Upper lobe of left lung (tissue), 6 donors: Measurements from ENCODE around the gene TSPAN5. TPM values are rescaled to one million over a fixed set of nuclear protein-coding genes. Genes with fewer than 3 reads are reported as not detected.

ENCODE experiments used
- ATAC-seq, 2 donors: fragments of 200-7000 bp; cut with Tn5 transposase; one replicate each; pipeline ENCODE4 v1.9.1; 2022; ENCODE audit warnings: mild to moderate bottlenecking in 2 of 2, moderate library complexity in 2 of 2; ENCODE audit not compliant: low FRiP score in 2 of 2
- DNase-seq, 2 donors: peaks; one replicate each; pipeline ENCODE4 v3.0.0-alpha.2; 2019 to 2020
- H3K27ac ChIP-seq, 4 donors: fragments of 200-600 bp; sonication (generic); one replicate each; pipeline ENCODE4 v1.5.1; 2016 to 2019
- H3K27me3 ChIP-seq, 4 donors: fragments of 200-600 bp; sonication (generic); one replicate each; pipeline ENCODE4 v1.5.1; 2017 to 2019
- H3K36me3 ChIP-seq, 4 donors: fragments of 200-600 bp; sonication (generic); one replicate each; pipeline ENCODE4 v1.5.1; 2016 to 2019
- H3K4me1 ChIP-seq, 4 donors: fragments of 200-600 bp; sonication (generic); one replicate each; pipeline ENCODE4 v1.5.1; 2018 to 2019
- H3K4me3 ChIP-seq, 4 donors: fragments of 200-600 bp; sonication (generic); one replicate each; pipeline ENCODE4 v1.5.1; 2017 to 2019; ENCODE audit warnings: mild to moderate bottlenecking in 2 of 4, moderate library complexity in 1 of 4
- H3K9me3 ChIP-seq, 4 donors: fragments of 200-600 bp; sonication (generic); one replicate each; pipeline ENCODE4 v1.5.1; 2018 to 2019
- CTCF ChIP-seq, 6 experiments: fragments of 450-650 bp in 4 of 6; fragments of 200-600 bp in 2 of 6; sonication (generic) in 2 of 6; IDR thresholded peaks; one replicate each; pipeline ENCODE4 v1.5.1; 2016 to 2019; ENCODE audit warnings: antibody characterized with exemption in 6 of 6
- EP300 ChIP-seq, 4 donors: sonication (generic); formaldehyde crosslinking; IDR thresholded peaks; one replicate each; pipeline ENCODE4 v1.5.1; 2017; ENCODE audit warnings: antibody characterized with exemption in 4 of 4, control low read depth in 2 of 4
- POLR2A ChIP-seq, 4 donors: fragments of 450-650 bp; IDR thresholded peaks; one replicate each; pipeline ENCODE4 v1.5.1; 2016 to 2017; ENCODE audit warnings: antibody characterized with exemption in 4 of 4, mild to moderate bottlenecking in 2 of 4
- POLR2AphosphoS5 ChIP-seq, 2 donors: sonication (generic); formaldehyde crosslinking; IDR thresholded peaks; one replicate each; pipeline ENCODE4 v1.5.1; 2017; ENCODE audit warnings: antibody characterized with exemption in 2 of 2
- WGBS, 2 donors: methylation state at CpG; one replicate each; pipeline ENCODE4 v1.1.5; 2017 to 2018; 5-methylcytosine and 5-hydroxymethylcytosine counted together
- total RNA-seq, 6 donors: library from RNA; depleted of rRNA in 4 of 6; stranded (reverse); fragments of >200 nt in 4 of 6; gene quantifications; one replicate each; pipeline versions ENCODE4 v1.1.0 to v1.2.1, GENCODE V29; 2016 to 2021
- donor health status: DM: no; HTN: no; CAD: no; lungs with moderate emphysema.
- donor health status: DM: no; HTN: yes; CAD: no; lungs with severe emphysema.

Gene TSPAN5
- total RNA-seq, 6 donors from 2014 or later = 3.1 to 12.5 (median 7.2) TPM

GRCh38 chr4:98558471-98559169, 99.8 kb downstream of the TSPAN5 start:
- peaks cover 0 to 12% (median 2%) of the 10 kb centered on the region in 4 donors for H3K4me1 ChIP-seq
- WGBS, 2 donors = 74 to 84% methylated on average over 6 of the region's 6 CpGs
- ATAC-seq = no peak
- H3K9me3 ChIP-seq = no peaks in the 10 kb centered on the region
- TF ChIP-seq CTCF (IDR thresholded peaks at IDR 0.05) = no peak
- no peak for TF ChIP-seq POLR2A (IDR thresholded peaks at IDR 0.05)
- TF ChIP-seq EP300 (IDR thresholded peaks at IDR 0.05) = no peak
- no peak for TF ChIP-seq POLR2AphosphoS5 (IDR thresholded peaks at IDR 0.05)
- H3K36me3 ChIP-seq = no peaks in the 10 kb centered on the region
- H3K4me3 ChIP-seq = no peak overlapping the region
- no peak overlapping the region for H3K27ac ChIP-seq
- H3K27me3 ChIP-seq = no peaks in the 10 kb centered on the region
- DNase-seq = no peak

- Histone ChIP-seq H3K27ac (peak overlapping the region in 1 of 4 donors; percentile 32), H3K4me3 (no peak overlapping the region), H3K36me3 (no peaks in the 10 kb centered on the region), H3K4me1 (peaks cover 0 to 12% (median 2%) of the 10 kb centered on the region in 4 donors), H3K9me3 (no peaks in the 10 kb centered on the region), H3K27me3 (no peaks in the 10 kb centered on the region)
- 39 to 76% methylated on average over 7 of the region's 7 CpGs for WGBS, 2 donors
- DNase-seq (peak in 1 of 2 donors; percentile 44), ATAC-seq (no peak)
- no peak for TF ChIP-seq POLR2A (IDR thresholded peaks at IDR 0.05)
Measured at GRCh38 chr4:98557194-98557892, 101.1 kb downstream of the TSPAN5 start.

- ATAC-seq (no peak), DNase-seq (no peak)
- H3K27me3 ChIP-seq = no peaks in the 10 kb centered on the region
- H3K4me3 ChIP-seq = no peak overlapping the region
- no peak overlapping the region for H3K27ac ChIP-seq
- H3K4me1 ChIP-seq = peaks cover 0 to 12% (median 2%) of the 10 kb centered on the region in 4 donors
- TF ChIP-seq CTCF (IDR thresholded peaks at IDR 0.05) = no peak
- no peak for TF ChIP-seq POLR2AphosphoS5 (IDR thresholded peaks at IDR 0.05)
- no peak for TF ChIP-seq POLR2A (IDR thresholded peaks at IDR 0.05)
- TF ChIP-seq EP300 (IDR thresholded peaks at IDR 0.05) = no peak
- 80 to 83% methylated on average over 2 of the region's 2 CpGs for WGBS, 2 donors
- H3K36me3 ChIP-seq = no peaks in the 10 kb centered on the region
- no peaks in the 10 kb centered on the region for H3K9me3 ChIP-seq
Measured at GRCh38 chr4:98556451-98556850, 102.0 kb downstream of the TSPAN5 start.

- H3K9me3 ChIP-seq = no peaks in the 10 kb centered on the region
- H3K36me3 ChIP-seq = no peaks in the 10 kb centered on the region
- WGBS, 2 donors = 70 to 79% methylated on average over 10 of the region's 10 CpGs
- ATAC-seq = no peak
- H3K27ac ChIP-seq = no peak overlapping the region
- H3K4me1 ChIP-seq = peaks cover 0 to 12% (median 2%) of the 10 kb centered on the region in 4 donors
- TF ChIP-seq POLR2A (IDR thresholded peaks at IDR 0.05) (no peak), EP300 (IDR thresholded peaks at IDR 0.05) (no peak), CTCF (IDR thresholded peaks at IDR 0.05) (no peak), POLR2AphosphoS5 (IDR thresholded peaks at IDR 0.05) (no peak)
- H3K4me3 ChIP-seq = no peak overlapping the region
- no peaks in the 10 kb centered on the region for H3K27me3 ChIP-seq
- no peak for DNase-seq
Measured at GRCh38 chr4:98555798-98556445, 102.5 kb downstream of the TSPAN5 start.

- peak overlapping the region in 1 of 4 donors; percentile 33 for H3K27ac ChIP-seq
- H3K4me1 ChIP-seq = no peaks in the 10 kb centered on the region
- DNase-seq (peak in 1 of 2 donors; percentile 29), ATAC-seq (peak; percentile 34 to 65)
- H3K9me3 ChIP-seq = no peaks in the 10 kb centered on the region
- 53 to 57% methylated on average over 15 to 17 of the region's 17 CpGs for WGBS, 2 donors
- no peaks in the 10 kb centered on the region for H3K36me3 ChIP-seq
- no peaks in the 10 kb centered on the region for H3K27me3 ChIP-seq
- peak overlapping the region in 3 of 4 donors; percentile 21 to 37 (median 37) for H3K4me3 ChIP-seq
- TF ChIP-seq CTCF (IDR thresholded peaks at IDR 0.05) (no peak), POLR2AphosphoS5 (IDR thresholded peaks at IDR 0.05) (no peak), POLR2A (IDR thresholded peaks at IDR 0.05) (no peak), EP300 (IDR thresholded peaks at IDR 0.05) (no peak)
Measured at GRCh38 chr4:98546910-98547594, 111.4 kb downstream of the TSPAN5 start.
